GM18502 (cell line): ENCODE data around the gene CANX.

Source experiments
- ATAC-seq: cut with Tn5 transposase; IDR thresholded peaks from one replicate; pipeline ENCODE4 v1.9.1; 2021; ENCODE audit warnings: mild to moderate bottlenecking; ENCODE audit not compliant: unreplicated experiment, poor library complexity

Gene CANX

GRCh38 chr5:179749857-179750508, 51.2 kb downstream of the CANX start:
- ATAC-seq, result no peak

- no peak for ATAC-seq
These were observed 55.2 kb downstream of the CANX start for GRCh38 chr5:179753971-179754370.

GRCh38 chr5:179755022-179755421, 56.3 kb downstream of the CANX start:
- ATAC-seq, result no peak

GRCh38 chr5:179758955-179759354, 60.2 kb downstream of the CANX start:
- ATAC-seq, result no peak

GRCh38 chr5:179759581-179760551, 61.1 kb downstream of the CANX start:
- ATAC-seq, result peak; percentile 78

GRCh38 chr5:179762079-179762780, 63.5 kb downstream of the CANX start:
- ATAC-seq, result no peak

- no peak for ATAC-seq
These were observed 64.0 kb downstream of the CANX start for GRCh38 chr5:179762781-179763176.

GRCh38 chr5:179763215-179763945, 64.6 kb downstream of the CANX start:
- ATAC-seq, result peak; percentile 45

- no peak for ATAC-seq
These were observed 65.3 kb downstream of the CANX start for GRCh38 chr5:179764056-179764455.

GRCh38 chr5:179765400-179765799, 66.6 kb downstream of the CANX start:
- ATAC-seq, result no peak

- no peak for ATAC-seq
These were observed 67.4 kb downstream of the CANX start for GRCh38 chr5:179766021-179766725.

- no peak for ATAC-seq
These were observed 68.1 kb downstream of the CANX start for GRCh38 chr5:179766726-179767455.

- no peak for ATAC-seq
These were observed 68.8 kb downstream of the CANX start for GRCh38 chr5:179767496-179768100.

GRCh38 chr5:179768326-179769085, 69.7 kb downstream of the CANX start:
- no peak for ATAC-seq

GRCh38 chr5:179769271-179769670, 70.5 kb downstream of the CANX start:
- no peak for ATAC-seq

- no peak for ATAC-seq
These were observed 71.0 kb downstream of the CANX start for GRCh38 chr5:179769796-179770195.

- no peak for ATAC-seq
These were observed 72.6 kb downstream of the CANX start for GRCh38 chr5:179771311-179771895.

GRCh38 chr5:179772351-179772750, 73.6 kb downstream of the CANX start:
- no peak for ATAC-seq
